BJ (cell line): ENCODE results near the gene NECTIN3. TPM values are rescaled to one million over a fixed set of nuclear protein-coding genes. Genes with fewer than 3 reads are reported as not detected.

ENCODE experiments used
- CTCF ChIA-PET: fragments of 350-600 bp; formaldehyde crosslinking; extraction: SDS; loops from one replicate; lab custom pipeline; 2021; ENCODE audit warnings: antibody characterized with exemption, inconsistent platforms; lab: Yijun Ruan, JAX
- POLR2A ChIA-PET: fragments of 300-600 bp; sonication (Branson Sonifier 250); formaldehyde crosslinking; extraction: SDS; loops from one replicate; lab custom pipeline; 2021; ENCODE audit warnings: antibody characterized with exemption; lab: Charles Lee
- DNase-seq: peaks from one replicate; pipeline ENCODE4 v3.0.0-alpha.2; 2011; ENCODE audit warnings: low read depth
- H3K27me3 ChIP-seq: 2 replicates; pipeline ENCODE4 v1.6.0; 2011; ENCODE audit warnings: low read length; ENCODE audit not compliant: control insufficient read depth, insufficient read depth
- H3K36me3 ChIP-seq: 2 replicates; pipeline ENCODE4 v1.5.1; 2011; ENCODE audit warnings: low read length; ENCODE audit not compliant: control insufficient read depth, insufficient read depth
- H3K4me3 ChIP-seq: 2 replicates; pipeline ENCODE4 v1.5.1; 2011; ENCODE audit warnings: low read depth, mild to moderate bottlenecking, control low read depth, low read length
- polyA plus RNA-seq: library from polyadenylated mRNA; depleted of rRNA; stranded (reverse); fragments of >200 nt; gene quantifications from 2 replicates; pipeline ENCODE4 v1.2.3, GENCODE V29; 2011
- TF ChIP-seq, protein P1 (sequence below): IDR thresholded peaks from 2 replicates; pipeline ENCODE4 v1.5.1; 2011; ENCODE audit warnings: low read depth, mild to moderate bottlenecking, control low read depth, inconsistent platforms, low read length, moderate library complexity; ENCODE audit not compliant: insufficient read depth

NECTIN3 gene
- polyA plus RNA-seq, 1 experiment, result 24.7 TPM

DNA sequence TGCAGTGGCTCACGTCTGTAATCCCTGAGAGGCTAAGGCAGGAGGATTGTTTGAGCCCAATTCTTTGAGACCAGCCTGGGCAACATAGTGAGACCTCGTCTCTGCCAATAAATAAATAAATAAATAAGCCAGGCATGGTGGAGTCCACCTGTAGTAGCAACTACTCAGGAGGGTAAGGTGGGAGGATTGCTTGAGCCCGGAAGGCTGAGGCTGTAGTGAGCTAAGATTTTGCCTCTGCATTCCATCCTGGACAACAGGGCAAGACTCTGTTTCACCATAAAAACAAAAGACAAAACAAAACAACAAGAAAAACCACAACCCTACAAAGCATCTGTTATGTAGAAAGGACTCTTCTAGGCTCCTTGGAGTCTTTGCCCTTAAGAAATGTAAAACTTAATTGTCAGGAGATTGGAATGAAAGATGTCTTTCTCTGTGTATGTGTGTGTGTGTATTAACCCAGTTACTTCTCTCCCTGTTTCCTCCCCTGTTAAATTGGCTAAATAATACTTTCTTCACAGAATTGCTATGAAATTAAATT, 9.5 kb downstream of the NECTIN3 start:
- TF ChIP-seq, protein P1, sequence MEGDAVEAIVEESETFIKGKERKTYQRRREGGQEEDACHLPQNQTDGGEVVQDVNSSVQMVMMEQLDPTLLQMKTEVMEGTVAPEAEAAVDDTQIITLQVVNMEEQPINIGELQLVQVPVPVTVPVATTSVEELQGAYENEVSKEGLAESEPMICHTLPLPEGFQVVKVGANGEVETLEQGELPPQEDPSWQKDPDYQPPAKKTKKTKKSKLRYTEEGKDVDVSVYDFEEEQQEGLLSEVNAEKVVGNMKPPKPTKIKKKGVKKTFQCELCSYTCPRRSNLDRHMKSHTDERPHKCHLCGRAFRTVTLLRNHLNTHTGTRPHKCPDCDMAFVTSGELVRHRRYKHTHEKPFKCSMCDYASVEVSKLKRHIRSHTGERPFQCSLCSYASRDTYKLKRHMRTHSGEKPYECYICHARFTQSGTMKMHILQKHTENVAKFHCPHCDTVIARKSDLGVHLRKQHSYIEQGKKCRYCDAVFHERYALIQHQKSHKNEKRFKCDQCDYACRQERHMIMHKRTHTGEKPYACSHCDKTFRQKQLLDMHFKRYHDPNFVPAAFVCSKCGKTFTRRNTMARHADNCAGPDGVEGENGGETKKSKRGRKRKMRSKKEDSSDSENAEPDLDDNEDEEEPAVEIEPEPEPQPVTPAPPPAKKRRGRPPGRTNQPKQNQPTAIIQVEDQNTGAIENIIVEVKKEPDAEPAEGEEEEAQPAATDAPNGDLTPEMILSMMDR, result no peak
- no peaks in the 10 kb centered on the region for H3K36me3 ChIP-seq
- DNase-seq, result peak; percentile 42
- H3K27me3 ChIP-seq, result no peaks in the 10 kb centered on the region
- H3K4me3 ChIP-seq, result no peak overlapping the region
- ChIA-PET POLR2A (no interaction called here), CTCF (interaction anchor here (0.5 to 1.8 kb wide), 9 partner anchors 129 to 1351 kb away, joined by 3 to 5 read pairs (median 4); no protein-coding TSS in a partner anchor)

- POLR2A ChIA-PET, result no interaction called here
- CTCF ChIA-PET, result no interaction called here
- TF ChIP-seq, protein P1, result no peak
- H3K27me3 ChIP-seq, result no peaks in the 10 kb centered on the region
- no peak for DNase-seq
- H3K36me3 ChIP-seq, result no peaks in the 10 kb centered on the region
- no peak overlapping the region for H3K4me3 ChIP-seq
These were observed 13.3 kb downstream of the NECTIN3 start for GRCh38 chr3:111084911-111085310.

GRCh38 chr3:111087924-111088469, 16.4 kb downstream of the NECTIN3 start:
- TF ChIP-seq, protein P1, result no peak
- ChIA-PET POLR2A (no interaction called here), CTCF (no interaction called here)
- no peak for DNase-seq
- no peaks in the 10 kb centered on the region for H3K36me3 ChIP-seq
- H3K27me3 ChIP-seq, result no peaks in the 10 kb centered on the region
- no peak overlapping the region for H3K4me3 ChIP-seq

DNA sequence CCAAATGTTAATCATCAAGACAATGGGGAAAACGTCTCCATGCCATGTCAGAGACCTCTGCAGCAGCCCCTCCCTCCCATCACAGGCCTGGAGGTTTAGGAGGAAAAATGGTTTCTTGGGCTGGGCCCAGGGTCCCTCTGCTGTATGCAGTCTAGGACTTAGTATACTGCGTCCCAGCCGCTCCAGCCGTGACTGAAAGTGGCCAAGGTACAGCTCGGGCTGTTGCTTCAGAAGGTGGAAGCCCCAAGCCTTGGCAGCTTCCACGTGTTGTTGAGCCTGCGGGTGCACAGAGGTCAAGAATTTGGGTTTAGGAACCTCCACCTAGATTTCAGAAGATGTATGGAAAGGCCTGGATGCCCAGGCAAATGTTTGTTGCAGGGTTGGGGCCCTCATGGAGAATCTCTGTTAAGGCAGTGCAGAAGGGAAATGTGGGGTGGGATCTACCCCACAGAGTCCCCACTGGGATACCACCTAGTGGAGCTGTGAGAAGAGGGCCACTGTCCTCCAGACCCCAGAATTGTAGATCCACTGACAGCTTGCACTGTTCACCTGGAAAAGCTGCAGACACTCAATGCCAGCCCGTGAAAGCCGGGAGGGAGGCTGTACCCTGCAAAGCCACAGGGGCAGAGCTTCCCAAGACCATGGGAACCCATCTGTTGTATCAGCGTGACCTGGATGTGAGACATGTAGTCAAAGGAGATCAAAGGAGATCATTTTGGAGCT, 25.0 kb downstream of the NECTIN3 start:
- Histone ChIP-seq H3K36me3 (no peaks in the 10 kb centered on the region), H3K27me3 (no peaks in the 10 kb centered on the region), H3K4me3 (no peak overlapping the region)
- CTCF ChIA-PET, result no interaction called here
- TF ChIP-seq, protein P1, result no peak
- POLR2A ChIA-PET, result no interaction called here
- DNase-seq, result no peak

DNA sequence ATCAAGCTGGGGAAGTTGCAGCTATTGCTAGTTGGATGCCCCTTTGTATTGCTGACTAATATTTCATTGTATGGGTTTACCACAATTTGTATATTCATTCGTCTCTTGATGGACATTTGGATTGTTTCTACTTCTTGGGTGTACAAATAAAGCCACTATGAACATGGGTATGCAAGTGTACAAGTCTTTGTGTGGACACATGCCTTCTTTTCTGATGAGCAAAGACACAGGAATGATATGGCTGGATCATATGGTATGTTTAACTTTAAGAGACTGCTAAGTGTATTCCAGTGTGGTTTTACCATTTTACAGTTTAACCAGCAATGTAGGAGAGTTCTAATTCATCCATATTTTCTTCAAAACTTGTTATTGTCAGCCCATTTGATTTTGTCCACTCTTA, 32.2 kb downstream of the NECTIN3 start:
- H3K4me3 ChIP-seq, result no peak overlapping the region
- no peaks in the 10 kb centered on the region for H3K36me3 ChIP-seq
- ChIA-PET POLR2A (no interaction called here), CTCF (no interaction called here)
- H3K27me3 ChIP-seq, result no peaks in the 10 kb centered on the region
- DNase-seq, result no peak
- TF ChIP-seq, protein P1, result no peak
